HG03558 (cell line): ENCODE data around the gene MPV17.
"Not testable (repeated sequence)": the region's sequence is repeated elsewhere in the genome, so short reads cannot be mapped to it uniquely, and the experiment has no call there.

Experiments used
- ATAC-seq: cut with Tn5 transposase; IDR thresholded peaks from one replicate; pipeline ENCODE4 v1.9.1; 2021; ENCODE audit warnings: moderate number of reproducible peaks; ENCODE audit not compliant: unreplicated experiment; ENCODE audit errors: extremely low read depth

MPV17 gene

GRCh38 chr2:27271631-27272340 lies 51.1 kb downstream of the MPV17 start:
- no peak for ATAC-seq

- no peak for ATAC-seq
Observed at GRCh38 chr2:27270670-27271069, 52.2 kb downstream of the MPV17 start.

GRCh38 chr2:27270131-27270530 lies 52.8 kb downstream of the MPV17 start:
- ATAC-seq, result no peak

GRCh38 chr2:27268296-27268695 lies 54.6 kb downstream of the MPV17 start:
- ATAC-seq, result not testable (repeated sequence)

GRCh38 chr2:27265536-27265870 lies 57.4 kb downstream of the MPV17 start:
- ATAC-seq, result no peak

GRCh38 chr2:27264753-27265535 lies 58.0 kb downstream of the MPV17 start:
- ATAC-seq, result no peak

GRCh38 chr2:27264253-27264752 lies 58.6 kb downstream of the MPV17 start:
- no peak for ATAC-seq

GRCh38 chr2:27263287-27264252 lies 59.3 kb downstream of the MPV17 start:
- no peak for ATAC-seq

- no peak for ATAC-seq
Observed at GRCh38 chr2:27262379-27263286, 60.3 kb downstream of the MPV17 start, which contains the start of gene SLC30A3. SLC30A3 (minus strand) TSS chr2:27263047; CDS start chr2:27262906, 141 bp downstream.

GRCh38 chr2:27261926-27262298 lies 61.0 kb downstream of the MPV17 start:
- no peak for ATAC-seq

- no peak for ATAC-seq
Observed at GRCh38 chr2:27261241-27261925, 61.5 kb downstream of the MPV17 start.
